MM.1S (cell line): ENCODE measurements around the gene SAMD5.

Source experiments
- EZH2 ChIP-seq: fragments of 300-600 bp; sonication (generic); optimal IDR thresholded peaks from 2 replicates; pipeline ENCODE3; 2017; ENCODE audit warnings: low read depth, mild to moderate bottlenecking, antibody characterized with exemption, low read length, mixed read lengths
- EZH2phosphoT487 ChIP-seq: fragments of 300-600 bp; sonication (generic); IDR thresholded peaks from 2 replicates; pipeline ENCODE4 v1.6.1; 2018; ENCODE audit warnings: antibody characterized with exemption, low read length
- TF ChIP-seq, protein P1 (sequence below): fragments of 300-600 bp; sonication (generic); IDR thresholded peaks from 2 replicates; pipeline ENCODE4 v1.5.1; 2016; ENCODE audit warnings: antibody characterized with exemption, low read length, mixed read lengths

DNA sequence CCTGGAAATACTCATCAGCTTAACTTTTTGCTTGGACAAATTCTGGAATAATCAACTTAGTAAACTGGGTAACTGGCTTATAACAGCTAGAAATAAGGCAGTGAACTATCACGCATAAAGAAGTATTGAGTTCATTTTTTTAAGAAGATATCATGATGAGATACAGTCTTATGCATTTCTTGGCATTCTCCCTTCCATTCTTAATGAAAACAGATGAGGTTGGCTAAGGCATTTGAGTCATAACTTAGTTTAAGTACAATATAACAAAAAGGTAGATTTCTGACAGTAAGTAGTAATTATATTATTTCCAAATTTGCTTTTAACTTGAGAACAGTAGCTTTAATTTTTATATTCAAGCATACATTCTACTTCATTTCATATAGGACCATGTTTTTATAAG, 56.1 kb downstream of the SAMD5 start:
- TF ChIP-seq, protein P1, sequence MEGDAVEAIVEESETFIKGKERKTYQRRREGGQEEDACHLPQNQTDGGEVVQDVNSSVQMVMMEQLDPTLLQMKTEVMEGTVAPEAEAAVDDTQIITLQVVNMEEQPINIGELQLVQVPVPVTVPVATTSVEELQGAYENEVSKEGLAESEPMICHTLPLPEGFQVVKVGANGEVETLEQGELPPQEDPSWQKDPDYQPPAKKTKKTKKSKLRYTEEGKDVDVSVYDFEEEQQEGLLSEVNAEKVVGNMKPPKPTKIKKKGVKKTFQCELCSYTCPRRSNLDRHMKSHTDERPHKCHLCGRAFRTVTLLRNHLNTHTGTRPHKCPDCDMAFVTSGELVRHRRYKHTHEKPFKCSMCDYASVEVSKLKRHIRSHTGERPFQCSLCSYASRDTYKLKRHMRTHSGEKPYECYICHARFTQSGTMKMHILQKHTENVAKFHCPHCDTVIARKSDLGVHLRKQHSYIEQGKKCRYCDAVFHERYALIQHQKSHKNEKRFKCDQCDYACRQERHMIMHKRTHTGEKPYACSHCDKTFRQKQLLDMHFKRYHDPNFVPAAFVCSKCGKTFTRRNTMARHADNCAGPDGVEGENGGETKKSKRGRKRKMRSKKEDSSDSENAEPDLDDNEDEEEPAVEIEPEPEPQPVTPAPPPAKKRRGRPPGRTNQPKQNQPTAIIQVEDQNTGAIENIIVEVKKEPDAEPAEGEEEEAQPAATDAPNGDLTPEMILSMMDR, result no peak
- TF ChIP-seq EZH2, result no peak
- no peak for TF ChIP-seq EZH2phosphoT487
